B cell (primary cell): ENCODE data around the gene CCL20. TPM values are rescaled to one million over a fixed set of nuclear protein-coding genes. Genes with fewer than 3 reads are reported as not detected.

Source experiments
- ATAC-seq: fragments of 200-7000 bp; cut with Tn5 transposase; one replicate; pipeline ENCODE4 v1.10.0; 2021; ENCODE audit warnings: low read depth, mild to moderate bottlenecking, moderate number of reproducible peaks, moderate library complexity
- CTCF ChIA-PET: fragments of 350-600 bp; sonication (Branson Sonifier 250); formaldehyde crosslinking; loops from one replicate; lab custom pipeline; 2021; ENCODE audit warnings: antibody characterized with exemption, inconsistent platforms; lab: Charles Lee
- POLR2A ChIA-PET: fragments of 350-600 bp; sonication (Branson Sonifier 250); formaldehyde crosslinking; loops from one replicate; lab custom pipeline; 2021; ENCODE audit warnings: antibody characterized with exemption; lab: Charles Lee
- DNase-seq: peaks from one replicate; pipeline ENCODE4 v3.0.0; 2013
- H2AFZ ChIP-seq: 2 replicates; pipeline ENCODE4 v1.6.1; 2012; ENCODE audit warnings: mild to moderate bottlenecking, low read depth, low read length; ENCODE audit not compliant: insufficient read depth, poor library complexity, severe bottlenecking
- H3K27ac ChIP-seq, 2 donors: 1 replicate in 1 of 2; 2 replicates in 1 of 2; pipeline ENCODE4 v1.5.1; 2012 to 2013; ENCODE audit warnings: low read length in 2 of 2, mild to moderate bottlenecking in 2 of 2, moderate library complexity in 1 of 2
- H3K27me3 ChIP-seq, 4 experiments: fragments of 200-600 bp in 1 of 4; sonication (generic) in 1 of 4; replicated peaks in 1 of 4; 1 replicate in 2 of 4; 2 replicates in 2 of 4; pipeline versions ENCODE4 v1.6.1 to v1.7.0; 2013 to 2016; ENCODE audit warnings: low read length in 3 of 4, mild to moderate bottlenecking in 2 of 4, mixed read lengths in 1 of 4, moderate library complexity in 1 of 4; ENCODE audit not compliant: insufficient read depth in 4 of 4, control insufficient read depth in 3 of 4; ENCODE audit errors: control extremely low read depth in 1 of 4
- H3K36me3 ChIP-seq, 2 experiments: replicated peaks in 1 of 2; 1 replicate in 1 of 2; 2 replicates in 1 of 2; pipeline versions ENCODE4 v1.6.1 to v1.7.1; 2013; ENCODE audit warnings: low read length in 1 of 2; ENCODE audit not compliant: insufficient read depth in 2 of 2, control insufficient read depth in 1 of 2; ENCODE audit errors: control extremely low read depth in 1 of 2, extremely low read depth in 1 of 2
- H3K4me1 ChIP-seq, 2 donors: fragments of 200-600 bp in 1 of 2; sonication (generic) in 1 of 2; 1 replicate in 1 of 2; 2 replicates in 1 of 2; pipeline versions ENCODE4 v1.5.1 to v1.6.1; 2013 to 2017; ENCODE audit warnings: low read length in 2 of 2; ENCODE audit not compliant: control insufficient read depth in 2 of 2, insufficient read depth in 2 of 2
- H3K4me2 ChIP-seq: replicated peaks from 2 replicates; pipeline ENCODE3; 2012; ENCODE audit warnings: mild to moderate bottlenecking, low read depth, low read length; ENCODE audit not compliant: poor library complexity, severe bottlenecking
- H3K4me3 ChIP-seq, 5 experiments: fragments of 200-600 bp in 1 of 5; sonication (generic) in 1 of 5; 1 replicate in 3 of 5; 2 replicates in 2 of 5; pipeline versions ENCODE4 v1.5.1 to v1.7.0; 2011 to 2016; ENCODE audit warnings: low read length in 4 of 5, mild to moderate bottlenecking in 4 of 5, low read depth in 2 of 5, control low read depth in 1 of 5, moderate library complexity in 1 of 5; ENCODE audit not compliant: insufficient read depth in 1 of 5; ENCODE audit errors: control extremely low read depth in 1 of 5, extremely low read depth in 1 of 5
- H3K79me2 ChIP-seq: fragments of 200-600 bp; sonication (generic); one replicate; pipeline ENCODE4 v1.6.0; 2016; ENCODE audit warnings: low read length; ENCODE audit not compliant: control insufficient read depth, insufficient read depth
- H3K9ac ChIP-seq: fragments of 200-600 bp; sonication (generic); 2 replicates; pipeline ENCODE4 v1.6.1; 2017; ENCODE audit warnings: mild to moderate bottlenecking, low read length, moderate library complexity
- H3K9me3 ChIP-seq, 3 donors: one replicate each; pipeline versions ENCODE4 v1.6.1 to v1.7.1; 2013; ENCODE audit warnings: low read length in 2 of 3; ENCODE audit not compliant: control insufficient read depth in 2 of 3, insufficient read depth in 1 of 3; ENCODE audit errors: control extremely low read depth in 1 of 3
- H4K20me1 ChIP-seq: 2 replicates; pipeline ENCODE4 v1.6.0; 2012; ENCODE audit warnings: mild to moderate bottlenecking, low read length; ENCODE audit not compliant: insufficient read depth, control insufficient read depth, poor library complexity, severe bottlenecking
- H3K27ac Mint-ChIP-seq: one replicate; pipeline ENCODE4 v1.8.0; 2021; ENCODE audit warnings: mixed read lengths
- H3K27me3 Mint-ChIP-seq: one replicate; pipeline ENCODE4 v1.8.0; 2021; ENCODE audit warnings: mixed read lengths
- H3K4me1 Mint-ChIP-seq: one replicate; pipeline ENCODE4 v1.8.0; 2021; ENCODE audit warnings: mixed read lengths
- H3K4me3 Mint-ChIP-seq: one replicate; pipeline ENCODE4 v1.8.0; 2021; ENCODE audit warnings: mixed read lengths
- H3K9me3 Mint-ChIP-seq: one replicate; pipeline ENCODE4 v1.8.0; 2022; ENCODE audit warnings: mixed read lengths; ENCODE audit not compliant: insufficient read depth
- EZH2 ChIP-seq: IDR thresholded peaks from 2 replicates; pipeline ENCODE4 v1.6.1; 2012; ENCODE audit warnings: borderline replicate concordance, low read depth, mild to moderate bottlenecking, moderate library complexity, low read length; ENCODE audit not compliant: insufficient read depth, poor library complexity, severe bottlenecking
- WGBS: methylation state at CpG from one replicate; pipeline ENCODE4 v1.1.5; 2013; ENCODE audit warnings: missing lambda C conversion rate; ENCODE audit not compliant: insufficient coverage; 5-methylcytosine and 5-hydroxymethylcytosine counted together
- intact Hi-C: fragments of 100-400 bp; cut with micrococcal nuclease; formaldehyde crosslinking; loops from one replicate; pipeline ENCODE4 v1.10.0; 2022
- polyA plus RNA-seq: library from polyadenylated mRNA; depleted of rRNA; stranded (reverse); fragments of >200 nt; gene quantifications from 2 replicates; pipeline ENCODE4 v1.2.3, GENCODE V29; 2012
- total RNA-seq, 2 donors: library from RNA; stranded (reverse); fragments of 120-200 nt in 1 of 2; gene quantifications; 1 replicate in 1 of 2; 2 replicates in 1 of 2; pipeline versions ENCODE4 v1.2.3 to v1.2.4, GENCODE V29; 2013 to 2022
- TF ChIP-seq, protein P1 (sequence below): fragments of 200-600 bp; IDR thresholded peaks from one replicate; pipeline ENCODE4 v1.8.0; 2022; ENCODE audit warnings: antibody characterized with exemption, mild to moderate bottlenecking

The CCL20 gene
- total and polyA plus RNA-seq, 2 donors (not counting 1 experiment from before 2014, with no cell fraction given), result 0.31 TPM; not detected in 1

GRCh38 chr2:227864161-227864756 lies 50.6 kb downstream of the CCL20 start:
- no peak overlapping the region for H3K9ac ChIP-seq
- H3K9me3 ChIP-seq, result no peaks in the 10 kb centered on the region
- WGBS, result 78% methylated on average over 9 of the region's 9 CpGs
- H3K27ac ChIP-seq, result no peak overlapping the region
- DNase-seq (no peak), ATAC-seq (no peak)
- intact Hi-C loops, result no loop called here
- no peak overlapping the region for H3K4me2 ChIP-seq
- Mint-ChIP-seq H3K27me3 (peaks cover 6% of the 10 kb centered on the region), H3K27ac (no peak overlapping the region), H3K4me3 (no peak overlapping the region), H3K9me3 (no peaks in the 10 kb centered on the region), H3K4me1 (no peaks in the 10 kb centered on the region)
- TF ChIP-seq, protein P1, sequence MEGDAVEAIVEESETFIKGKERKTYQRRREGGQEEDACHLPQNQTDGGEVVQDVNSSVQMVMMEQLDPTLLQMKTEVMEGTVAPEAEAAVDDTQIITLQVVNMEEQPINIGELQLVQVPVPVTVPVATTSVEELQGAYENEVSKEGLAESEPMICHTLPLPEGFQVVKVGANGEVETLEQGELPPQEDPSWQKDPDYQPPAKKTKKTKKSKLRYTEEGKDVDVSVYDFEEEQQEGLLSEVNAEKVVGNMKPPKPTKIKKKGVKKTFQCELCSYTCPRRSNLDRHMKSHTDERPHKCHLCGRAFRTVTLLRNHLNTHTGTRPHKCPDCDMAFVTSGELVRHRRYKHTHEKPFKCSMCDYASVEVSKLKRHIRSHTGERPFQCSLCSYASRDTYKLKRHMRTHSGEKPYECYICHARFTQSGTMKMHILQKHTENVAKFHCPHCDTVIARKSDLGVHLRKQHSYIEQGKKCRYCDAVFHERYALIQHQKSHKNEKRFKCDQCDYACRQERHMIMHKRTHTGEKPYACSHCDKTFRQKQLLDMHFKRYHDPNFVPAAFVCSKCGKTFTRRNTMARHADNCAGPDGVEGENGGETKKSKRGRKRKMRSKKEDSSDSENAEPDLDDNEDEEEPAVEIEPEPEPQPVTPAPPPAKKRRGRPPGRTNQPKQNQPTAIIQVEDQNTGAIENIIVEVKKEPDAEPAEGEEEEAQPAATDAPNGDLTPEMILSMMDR, result no peak
- TF ChIP-seq EZH2, result no peak
- no peak overlapping the region for H2AFZ ChIP-seq
- ChIA-PET POLR2A (no interaction called here), CTCF (interaction anchor here (1.7 kb wide), 1 partner anchor 13 kb away, joined by 4 read pairs; no protein-coding TSS in a partner anchor)
- H3K4me1 ChIP-seq, result no peaks in the 10 kb centered on the region
- H3K36me3 ChIP-seq, result no peaks in the 10 kb centered on the region
- peaks cover 0 to 4% (median 0%) of the 10 kb centered on the region in 4 experiments for H3K27me3 ChIP-seq
- H4K20me1 ChIP-seq, result no peaks in the 10 kb centered on the region
- H3K4me3 ChIP-seq, result no peak overlapping the region
- no peaks in the 10 kb centered on the region for H3K79me2 ChIP-seq

DNA sequence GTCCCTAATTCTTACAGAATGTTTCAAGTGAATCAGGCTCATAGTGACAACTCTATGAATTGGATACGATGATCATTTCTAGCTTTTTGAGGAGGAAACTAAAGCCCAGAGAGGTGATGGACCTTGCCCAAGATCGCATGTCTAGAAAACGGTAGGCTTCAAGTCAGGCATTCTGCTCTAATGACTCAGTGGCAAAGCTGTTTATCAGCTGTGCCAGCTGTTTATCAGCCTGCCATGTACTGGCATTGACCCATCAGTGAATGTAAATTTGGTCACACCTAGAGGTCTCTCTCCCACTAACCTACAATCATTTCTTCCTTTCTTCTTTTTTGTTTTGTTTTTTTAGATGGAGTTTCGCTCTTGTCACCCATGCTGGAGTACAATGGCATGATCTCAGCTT lies 51.6 kb downstream of the CCL20 start:
- Histone ChIP-seq H3K36me3 (no peaks in the 10 kb centered on the region), H3K27me3 (peaks cover 0 to 4% (median 0%) of the 10 kb centered on the region in 4 experiments), H4K20me1 (no peaks in the 10 kb centered on the region), H3K27ac (no peak overlapping the region), H3K4me2 (no peak overlapping the region), H3K9ac (no peak overlapping the region), H3K9me3 (no peaks in the 10 kb centered on the region), H3K4me3 (no peak overlapping the region), H3K79me2 (no peaks in the 10 kb centered on the region), H3K4me1 (no peaks in the 10 kb centered on the region), H2AFZ (no peak overlapping the region)
- intact Hi-C loops, result no loop called here
- H3K4me1 Mint-ChIP-seq, result no peaks in the 10 kb centered on the region
- H3K4me3 Mint-ChIP-seq, result no peak overlapping the region
- no peak overlapping the region for H3K27ac Mint-ChIP-seq
- no peaks in the 10 kb centered on the region for H3K9me3 Mint-ChIP-seq
- TF ChIP-seq EZH2, result no peak
- TF ChIP-seq, protein P1, result no peak
- ATAC-seq, result no peak
- POLR2A ChIA-PET, result no interaction called here
- 88% methylated on average over 4 of the region's 4 CpGs for WGBS
- peaks cover 14% of the 10 kb centered on the region for H3K27me3 Mint-ChIP-seq
- no peak for DNase-seq
- CTCF ChIA-PET, result interaction anchor here (1.7 kb wide), 1 partner anchor 12 kb away, joined by 4 read pairs; no protein-coding TSS in a partner anchor
